ENCODE measurements around the gene ZNF32. TPM values are rescaled to one million over a fixed set of nuclear protein-coding genes. Genes with fewer than 3 reads are reported as not detected.

ZNF32 gene
- total RNA-seq, 1 experiment from 2014 or later = 14.6 TPM

GRCh38 chr10:43667761-43668386 is 19.2 kb upstream of the ZNF32 start:
- Mint-ChIP-seq H3K27me3 (ENCODE audit: low read depth) (peaks cover 28% of the 10 kb centered on the region), H3K36me3 (ENCODE audit: insufficient read depth in 1 of 3, low read depth in 3 of 3) (no peaks in the 10 kb centered on the region; a peak in 1 of 7 replicates), H3K27ac (no peak overlapping the region; a peak in 1 of 7 replicates), H3K9me3 (peaks cover 0 to 9% of the 10 kb centered on the region in 2 experiments; a peak in 3 of 5 replicates), H3K4me1 (peaks cover 9 to 14% of the 10 kb centered on the region in 2 experiments; a peak in 3 of 4 replicates), H3K4me3 (no peak overlapping the region)
- H3K4me2 ChIP-seq (ENCODE audit: insufficient read depth, insufficient read length, low read length) = no peak overlapping the region
- no peak overlapping the region for H2BK15ac ChIP-seq (ENCODE audit: low read depth, low read length)
- H2AFZ ChIP-seq (ENCODE audit: low read length) = no peak overlapping the region
- H3K18ac ChIP-seq (ENCODE audit: insufficient read length, low read depth, low read length) = no peak overlapping the region
- DNase-seq = no peak
- H2AK5ac ChIP-seq (ENCODE audit: insufficient read length, low read length) = no peak overlapping the region
- no peak overlapping the region for H3K27ac ChIP-seq (ENCODE audit: insufficient read length, low read depth, low read length)
- no peak overlapping the region for H3K9ac ChIP-seq (ENCODE audit: extremely low read depth, insufficient read length, low read length)
- H3K27me3 ChIP-seq (ENCODE audit: insufficient read depth, low read length) = no peaks in the 10 kb centered on the region
- H4K20me1 ChIP-seq (ENCODE audit: control insufficient read depth, insufficient read depth, insufficient read length) = no peaks in the 10 kb centered on the region
- H3K4me1 ChIP-seq (ENCODE audit: insufficient read depth, low read length) = no peaks in the 10 kb centered on the region
- H4K5ac ChIP-seq (ENCODE audit: insufficient read length, low read depth, low read length) = no peak overlapping the region
- no peaks in the 10 kb centered on the region for H3K79me2 ChIP-seq (ENCODE audit: insufficient read depth, low read length)
- peaks cover 7% of the 10 kb centered on the region for H3K23me2 ChIP-seq (ENCODE audit: insufficient read length, low read depth, low read length, poor library complexity, severe bottlenecking)
- no peak overlapping the region for H4K8ac ChIP-seq (replicated peaks; ENCODE audit: insufficient read length, low read depth, low read length)
- H3K9me3 ChIP-seq (ENCODE audit: control insufficient read depth, low read depth, low read length) = no peaks in the 10 kb centered on the region
- no peak for TF ChIP-seq CTCF (conservative IDR thresholded peaks at IDR 0.05)
- no peak overlapping the region for H3K14ac ChIP-seq (ENCODE audit: insufficient read depth, low read length)
- no peak overlapping the region for H2BK120ac ChIP-seq (ENCODE audit: low read depth, low read length, poor library complexity, severe bottlenecking)
- no peak overlapping the region for H3K56ac ChIP-seq (ENCODE audit: insufficient read length, low read depth, low read length)
- no peak overlapping the region for H4K91ac ChIP-seq (ENCODE audit: insufficient read length, low read depth, low read length)
- H2BK5ac ChIP-seq (ENCODE audit: insufficient read length, low read length) = no peak overlapping the region
- H3K79me1 ChIP-seq (ENCODE audit: insufficient read depth, low read depth, low read length, poor library complexity, severe bottlenecking) = no peaks in the 10 kb centered on the region
- H2BK12ac ChIP-seq (ENCODE audit: insufficient read length, low read depth, low read length) = no peak overlapping the region
- no peak overlapping the region for H3K23ac ChIP-seq (ENCODE audit: insufficient read length, low read depth, low read length)
- no CpG with 5 or more reads among the region's 36 CpGs for WGBS (ENCODE audit: extremely low coverage, insufficient read length, low lambda C conversion rate)
- H3T11ph ChIP-seq (ENCODE audit: low read length) = no peak overlapping the region
- no peak overlapping the region for H2BK20ac ChIP-seq (ENCODE audit: low read depth, low read length, poor library complexity, severe bottlenecking)
- H3K4ac ChIP-seq (ENCODE audit: low read depth, low read length) = no peak overlapping the region

All from H9 (cell line).